ENCODE results near the gene PIGS.

The PIGS gene

DNA sequence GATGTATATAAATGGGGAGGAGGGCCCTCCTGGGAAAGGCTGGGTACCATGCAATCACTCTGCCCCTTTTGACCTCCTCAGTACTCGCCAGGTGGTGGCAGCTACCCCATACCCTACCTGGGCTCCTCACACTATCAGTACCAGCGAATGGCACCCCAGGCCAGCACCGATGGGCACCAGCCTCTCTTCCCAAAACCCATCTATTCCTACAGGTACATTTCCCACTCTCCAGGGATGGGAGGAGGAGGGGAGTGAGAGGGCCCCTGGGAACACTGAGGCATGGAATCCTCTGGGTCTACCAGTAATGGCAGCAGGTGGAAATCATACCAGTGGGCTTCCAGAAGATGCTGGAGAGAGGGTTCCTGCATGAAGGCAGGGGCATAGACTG, 42.3 kb downstream of the PIGS start:
- no peaks in the 10 kb centered on the region for H3K9me3 ChIP-seq (ENCODE audit: severe bottlenecking)
- H3K4me3 ChIP-seq (ENCODE audit: low read depth, low read length) = no peak overlapping the region
- H3K27ac ChIP-seq = 0 out of 2 replicates have a peak overlapping the region, but pooled peaks have one; percentile 28
- H3K27me3 ChIP-seq (ENCODE audit: insufficient read depth, low read depth, severe bottlenecking) = no peaks in the 10 kb centered on the region
- TF ChIP-seq, protein P1, sequence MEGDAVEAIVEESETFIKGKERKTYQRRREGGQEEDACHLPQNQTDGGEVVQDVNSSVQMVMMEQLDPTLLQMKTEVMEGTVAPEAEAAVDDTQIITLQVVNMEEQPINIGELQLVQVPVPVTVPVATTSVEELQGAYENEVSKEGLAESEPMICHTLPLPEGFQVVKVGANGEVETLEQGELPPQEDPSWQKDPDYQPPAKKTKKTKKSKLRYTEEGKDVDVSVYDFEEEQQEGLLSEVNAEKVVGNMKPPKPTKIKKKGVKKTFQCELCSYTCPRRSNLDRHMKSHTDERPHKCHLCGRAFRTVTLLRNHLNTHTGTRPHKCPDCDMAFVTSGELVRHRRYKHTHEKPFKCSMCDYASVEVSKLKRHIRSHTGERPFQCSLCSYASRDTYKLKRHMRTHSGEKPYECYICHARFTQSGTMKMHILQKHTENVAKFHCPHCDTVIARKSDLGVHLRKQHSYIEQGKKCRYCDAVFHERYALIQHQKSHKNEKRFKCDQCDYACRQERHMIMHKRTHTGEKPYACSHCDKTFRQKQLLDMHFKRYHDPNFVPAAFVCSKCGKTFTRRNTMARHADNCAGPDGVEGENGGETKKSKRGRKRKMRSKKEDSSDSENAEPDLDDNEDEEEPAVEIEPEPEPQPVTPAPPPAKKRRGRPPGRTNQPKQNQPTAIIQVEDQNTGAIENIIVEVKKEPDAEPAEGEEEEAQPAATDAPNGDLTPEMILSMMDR (IDR thresholded peaks at IDR 0.05; ENCODE audit: low read depth, low read length) = no peak
- no peak for DNase-seq
- H3K36me3 ChIP-seq = no peaks in the 10 kb centered on the region

GRCh38 chr17:28528327-28529012, 42.9 kb downstream of the PIGS start:
- Histone ChIP-seq H3K9me3 (ENCODE audit: severe bottlenecking) (no peaks in the 10 kb centered on the region), H3K4me3 (ENCODE audit: low read depth, low read length) (no peak overlapping the region), H3K36me3 (no peaks in the 10 kb centered on the region), H3K27me3 (ENCODE audit: insufficient read depth, low read depth, severe bottlenecking) (no peaks in the 10 kb centered on the region), H3K27ac (no peak overlapping the region)
- DNase-seq = no peak
- TF ChIP-seq, protein P1 (IDR thresholded peaks at IDR 0.05; ENCODE audit: low read depth, low read length) = no peak

DNA sequence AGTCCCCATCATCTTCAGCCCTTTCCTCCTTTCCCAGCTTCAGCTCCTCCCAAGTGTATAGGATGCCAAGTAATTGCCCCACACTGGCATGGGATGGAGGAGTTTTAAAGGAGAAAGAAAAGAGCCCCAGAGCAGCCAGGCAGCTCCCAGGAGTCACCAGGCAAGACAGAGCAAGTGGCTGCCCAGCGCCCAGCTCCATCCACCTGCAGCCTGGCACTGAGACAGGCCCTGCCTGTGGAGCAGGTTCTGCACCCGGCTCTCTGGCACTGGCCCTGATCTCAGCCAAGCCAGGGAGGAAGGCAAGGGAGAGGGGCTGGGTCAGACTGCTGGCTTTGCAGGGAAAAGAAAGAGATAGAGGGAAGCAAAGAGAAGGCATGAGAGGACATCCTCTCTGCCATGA, 43.5 kb downstream of the PIGS start:
- H3K27ac ChIP-seq = no peak overlapping the region

DNA sequence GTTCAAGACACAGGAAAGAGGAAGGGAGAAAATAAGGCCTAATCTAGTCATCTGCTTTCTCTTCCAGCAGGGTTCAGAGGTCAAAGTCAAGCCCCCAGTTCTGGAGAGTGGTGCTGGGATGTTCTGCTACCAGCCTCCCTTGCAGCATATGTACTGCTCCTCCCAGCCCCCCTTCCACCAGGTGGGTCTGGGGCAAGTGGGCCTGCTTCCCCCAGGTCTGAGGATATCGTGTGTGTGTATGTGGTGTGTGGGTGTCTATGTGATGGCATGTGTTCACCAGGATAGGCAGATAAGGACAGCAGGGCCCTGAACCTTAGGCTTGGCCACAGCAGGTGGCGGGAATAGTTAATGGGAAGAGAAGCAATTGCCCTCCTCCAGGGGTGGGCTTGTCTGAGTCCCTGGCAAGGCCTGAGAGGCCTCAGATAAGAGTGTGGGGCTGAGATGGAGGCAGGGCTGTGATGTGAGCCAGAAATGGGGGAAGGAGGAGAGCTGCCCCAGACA, 44.1 kb downstream of the PIGS start:
- Histone ChIP-seq H3K27me3 (ENCODE audit: insufficient read depth, low read depth, severe bottlenecking) (no peaks in the 10 kb centered on the region), H3K27ac (no peak overlapping the region), H3K36me3 (no peaks in the 10 kb centered on the region), H3K9me3 (ENCODE audit: severe bottlenecking) (no peaks in the 10 kb centered on the region), H3K4me3 (ENCODE audit: low read depth, low read length) (no peak overlapping the region)
- TF ChIP-seq, protein P1 (IDR thresholded peaks at IDR 0.05; ENCODE audit: low read depth, low read length) = no peak
- DNase-seq = no peak

More for the DNA sequence above, 43.5 kb downstream of the PIGS start:
- TF ChIP-seq, protein P1 (IDR thresholded peaks at IDR 0.05; ENCODE audit: low read depth, low read length) = no peak
- no peaks in the 10 kb centered on the region for H3K36me3 ChIP-seq
- no peak overlapping the region for H3K4me3 ChIP-seq (ENCODE audit: low read depth, low read length)
- no peaks in the 10 kb centered on the region for H3K9me3 ChIP-seq (ENCODE audit: severe bottlenecking)
- no peaks in the 10 kb centered on the region for H3K27me3 ChIP-seq (ENCODE audit: insufficient read depth, low read depth, severe bottlenecking)
- DNase-seq = no peak

- peak; percentile 33 for DNase-seq
- H3K9me3 ChIP-seq (ENCODE audit: severe bottlenecking) = no peaks in the 10 kb centered on the region
- no peaks in the 10 kb centered on the region for H3K27me3 ChIP-seq (ENCODE audit: insufficient read depth, low read depth, severe bottlenecking)
- H3K36me3 ChIP-seq = no peaks in the 10 kb centered on the region
- TF ChIP-seq, protein P1 (IDR thresholded peaks at IDR 0.05; ENCODE audit: low read depth, low read length) = no peak
- no peak overlapping the region for H3K4me3 ChIP-seq (ENCODE audit: low read depth, low read length)
- no peak overlapping the region for H3K27ac ChIP-seq
Measured at GRCh38 chr17:28526381-28526780, 44.9 kb downstream of the PIGS start.
